Heart left ventricle (tissue), 16 donors: ENCODE results near the gene CNTFR. TPM values are rescaled to one million over a fixed set of nuclear protein-coding genes. Genes with fewer than 3 reads are reported as not detected.

ENCODE experiments used
- ATAC-seq, 4 donors: fragments of 200-7000 bp; cut with Tn5 transposase; one replicate each; pipeline ENCODE4 v1.9.1; 2020 to 2022; ENCODE audit warnings: moderate library complexity in 4 of 4, mild to moderate bottlenecking in 3 of 4, moderate number of reproducible peaks in 1 of 4
- DNase-seq, 5 donors: peaks; one replicate each; pipeline ENCODE4 v3.0.0-alpha.2; 2020
- H3K27ac ChIP-seq, 12 donors: fragments of 200-600 bp; sonication (generic) in 4 of 12; one replicate each; pipeline versions ENCODE4 v1.5.0 to v1.8.0; 2016 to 2022; ENCODE audit warnings: mild to moderate bottlenecking in 2 of 12
- H3K27me3 ChIP-seq, 9 donors: fragments of 200-600 bp; sonication (generic) in 2 of 9; one replicate each; pipeline versions ENCODE4 v1.5.1 to v1.8.0; 2016 to 2022; ENCODE audit warnings: mild to moderate bottlenecking in 3 of 9
- H3K36me3 ChIP-seq, 9 donors: fragments of 200-600 bp; sonication (generic) in 2 of 9; one replicate each; pipeline versions ENCODE4 v1.5.0 to v1.8.0; 2018 to 2022; ENCODE audit warnings: mild to moderate bottlenecking in 2 of 9
- H3K4me1 ChIP-seq, 12 donors: fragments of 200-600 bp; sonication (generic) in 4 of 12; one replicate each; pipeline versions ENCODE4 v1.5.0 to v1.8.0; 2016 to 2022; ENCODE audit warnings: mild to moderate bottlenecking in 3 of 12
- H3K4me3 ChIP-seq, 12 donors: fragments of 200-600 bp; sonication (generic) in 4 of 12; one replicate each; pipeline versions ENCODE4 v1.5.0 to v1.8.0; 2017 to 2022; ENCODE audit warnings: mild to moderate bottlenecking in 9 of 12, moderate library complexity in 4 of 12
- H3K9me3 ChIP-seq, 12 donors: fragments of 200-600 bp; sonication (generic) in 4 of 12; one replicate each; pipeline versions ENCODE4 v1.5.0 to v1.8.0; 2016 to 2022; ENCODE audit warnings: mild to moderate bottlenecking in 1 of 12
- POLR2A ChIP-seq, 2 donors: fragments of 450-650 bp; IDR thresholded peaks; one replicate each; pipeline ENCODE4 v1.6.1; 2017; ENCODE audit warnings: antibody characterized with exemption in 2 of 2, mild to moderate bottlenecking in 2 of 2, moderate library complexity in 2 of 2
- WGBS, 4 donors: extraction: QIAGEN DNeasy Blood & Tissue Kit in 2 of 4; methylation state at CpG; one replicate each; pipeline versions ENCODE4 v1.1.5 to v1.1.7; 2013 to 2018; 5-methylcytosine and 5-hydroxymethylcytosine counted together
- intact Hi-C, 10 donors: fragments of 100-400 bp; cut with DNase I; formaldehyde crosslinking; loops; one replicate each; pipeline versions ENCODE4 v1.11.1 to v1.14.2; 2022
- polyA plus RNA-seq, 2 donors: library from polyadenylated mRNA; stranded (reverse); fragments of 200-250 nt; gene quantifications; one replicate each; pipeline ENCODE4 v1.2.3, GENCODE V29; 2013
- total RNA-seq, 9 donors: library from RNA; depleted of rRNA in 2 of 9; stranded (reverse); fragments of >200 nt in 2 of 9; fragmentation: NEBNext Ultra II Directional in 3 of 9; extraction: Animal tissue kit (Norgen Biotek cat#: 25700) in 3 of 9; gene quantifications; one replicate each; pipeline versions ENCODE4 v1.1.0 to v1.2.4, GENCODE V29; 2016 to 2023
- TF ChIP-seq, protein P1 (sequence below), 12 donors: fragments of 200-600 bp; sonication (generic) in 4 of 12; IDR thresholded peaks; one replicate each; pipeline versions ENCODE4 v1.5.0 to v1.8.0; 2018 to 2022; ENCODE audit warnings: antibody characterized with exemption in 12 of 12, mild to moderate bottlenecking in 5 of 12
- donor health status: ischemic (EF 13 %, LVEDD 7.1; RV severe dilation, severe dysfunction).
- donor health status: healthy with polysubstance abuse.
- donor health status: DM: no; HTN: yes; CAD: no.
- donor health status: DM: no; HTN: no; CAD: no.
- donor health status: ischemic (EF 25% LVEDD 6.9; RV normal size, moderate dysfunction).
- donor health status: ischemic (EF 25% LVEDD 5.7; RV mildly dilated, moderate dysfunction).
- donor health status: healthy.
- donor health status: DM: yes; HTN: yes; CAD: no.
- donor health status: ischemic (EF 35%, LVEDD 5.7; RV mildly dilated, moderate dysfunction).
- donor health status: nonischemic (EF 11% LVEDD 7.7; RV severe dilation, severe dysfunction).
- donor health status: DM: yes; HTN: yes; CAD: no.
- donor health status: PGD.
- donor health status: ischemic (EF 29% LVEDD 5.4; RV normal size, mild dysfunction).
- donor health status: nonischemic (EF 23%, LVEDD 6.1; RV moderate dilation, normal function).

The CNTFR gene
- total and polyA plus RNA-seq, 11 donors, result 0.43 to 9.8 (median 2.0) TPM

DNA sequence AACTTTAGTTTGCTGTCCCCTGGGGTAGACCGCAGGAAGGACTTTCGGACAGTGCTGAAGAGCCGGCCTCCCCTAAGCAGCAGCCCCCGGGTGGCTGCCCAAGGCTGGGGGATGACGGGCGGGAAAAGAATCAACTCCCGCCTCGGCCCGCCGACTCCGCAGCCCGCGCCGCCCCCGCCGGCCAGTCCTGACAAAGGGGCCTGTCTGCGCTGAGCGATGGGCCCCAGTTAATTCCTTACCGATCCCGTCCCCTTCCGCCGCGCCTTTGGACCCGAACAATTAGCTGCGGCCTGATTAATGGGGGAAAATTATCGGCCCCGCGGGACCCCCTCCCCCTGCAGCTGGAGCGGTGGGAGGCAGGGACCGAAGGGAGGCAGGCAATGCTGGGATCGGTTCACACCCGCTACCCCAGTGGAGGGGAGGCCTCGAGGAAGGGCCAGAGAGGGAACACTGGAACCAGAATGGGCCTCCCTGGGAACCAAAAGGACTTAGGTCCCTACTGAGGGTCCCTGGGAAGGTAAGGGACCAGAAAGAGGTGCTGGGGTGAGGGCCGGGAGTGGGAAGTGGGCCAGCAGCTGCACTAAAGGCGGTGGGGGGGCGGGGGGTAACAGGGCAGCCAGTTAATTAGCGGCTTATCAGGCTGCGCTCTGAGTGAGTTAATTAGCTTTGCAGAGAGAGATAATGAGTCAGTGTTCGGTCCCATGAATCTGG is 35.1 kb upstream of the CNTFR start:
- no peaks in the 10 kb centered on the region for H3K9me3 ChIP-seq
- H3K27ac ChIP-seq, result no peak overlapping the region
- TF ChIP-seq, protein P1, sequence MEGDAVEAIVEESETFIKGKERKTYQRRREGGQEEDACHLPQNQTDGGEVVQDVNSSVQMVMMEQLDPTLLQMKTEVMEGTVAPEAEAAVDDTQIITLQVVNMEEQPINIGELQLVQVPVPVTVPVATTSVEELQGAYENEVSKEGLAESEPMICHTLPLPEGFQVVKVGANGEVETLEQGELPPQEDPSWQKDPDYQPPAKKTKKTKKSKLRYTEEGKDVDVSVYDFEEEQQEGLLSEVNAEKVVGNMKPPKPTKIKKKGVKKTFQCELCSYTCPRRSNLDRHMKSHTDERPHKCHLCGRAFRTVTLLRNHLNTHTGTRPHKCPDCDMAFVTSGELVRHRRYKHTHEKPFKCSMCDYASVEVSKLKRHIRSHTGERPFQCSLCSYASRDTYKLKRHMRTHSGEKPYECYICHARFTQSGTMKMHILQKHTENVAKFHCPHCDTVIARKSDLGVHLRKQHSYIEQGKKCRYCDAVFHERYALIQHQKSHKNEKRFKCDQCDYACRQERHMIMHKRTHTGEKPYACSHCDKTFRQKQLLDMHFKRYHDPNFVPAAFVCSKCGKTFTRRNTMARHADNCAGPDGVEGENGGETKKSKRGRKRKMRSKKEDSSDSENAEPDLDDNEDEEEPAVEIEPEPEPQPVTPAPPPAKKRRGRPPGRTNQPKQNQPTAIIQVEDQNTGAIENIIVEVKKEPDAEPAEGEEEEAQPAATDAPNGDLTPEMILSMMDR (IDR thresholded peaks at IDR 0.05), result no peak
- no peak for TF ChIP-seq POLR2A (IDR thresholded peaks at IDR 0.05)
- ATAC-seq (no peak), DNase-seq (no peak)
- 12 to 20% (median 17%) methylated on average over 26 to 39 of the region's 39 CpGs for WGBS, 4 donors
- intact Hi-C loops, result no loop called here
- H3K36me3 ChIP-seq, result no peaks in the 10 kb centered on the region
- H3K4me1 ChIP-seq, result peaks cover 0 to 38% (median 20%) of the 10 kb centered on the region in 12 donors
- no peak overlapping the region for H3K4me3 ChIP-seq
- peaks cover 39 to 82% (median 76%) of the 10 kb centered on the region in 9 donors for H3K27me3 ChIP-seq

DNA sequence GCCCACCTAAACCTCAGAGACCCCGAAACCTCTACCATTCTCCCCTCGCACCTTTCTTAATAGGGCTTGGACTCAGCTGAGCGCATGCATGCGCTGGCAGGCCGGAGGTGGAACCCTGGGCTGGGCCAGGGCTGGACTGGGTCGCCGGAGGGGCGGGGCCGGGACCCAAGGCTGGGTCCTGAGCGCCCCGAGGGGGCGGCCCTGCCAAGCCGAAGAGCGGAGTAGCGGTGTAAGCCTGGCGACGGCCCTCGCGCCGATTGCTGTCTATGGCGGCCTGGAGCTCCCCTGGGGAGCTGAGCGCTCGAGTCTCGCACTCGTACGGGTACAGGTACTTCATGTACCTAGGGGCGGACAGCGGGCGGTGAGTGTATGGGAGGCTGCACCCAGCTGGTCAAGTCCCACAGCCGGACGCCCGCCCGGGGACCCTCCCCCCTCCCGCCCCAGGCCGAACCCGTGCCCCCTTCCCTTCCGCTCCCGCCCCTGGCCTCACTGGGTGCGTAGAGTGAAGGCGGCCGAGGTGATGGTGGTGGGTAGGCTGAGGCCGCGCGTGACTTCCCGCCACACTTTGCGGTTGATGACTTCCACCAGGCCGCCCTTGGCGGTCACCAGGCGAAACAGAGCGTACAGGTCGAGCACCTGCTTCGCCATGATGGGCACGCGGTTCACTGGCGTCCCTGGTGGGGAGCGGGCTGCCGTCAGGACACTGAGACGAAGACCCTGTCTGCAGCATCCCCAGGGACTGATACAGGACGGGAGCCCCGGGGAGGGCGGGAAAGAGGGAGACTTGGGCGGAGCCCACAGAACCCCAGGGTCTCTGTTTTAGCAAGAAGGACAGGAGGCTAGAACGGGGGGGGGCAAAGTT is 34.1 kb upstream of the CNTFR start:
- peak overlapping the region in 5 of 12 donors; percentile 3 to 28 (median 8) for H3K4me3 ChIP-seq

DNA sequence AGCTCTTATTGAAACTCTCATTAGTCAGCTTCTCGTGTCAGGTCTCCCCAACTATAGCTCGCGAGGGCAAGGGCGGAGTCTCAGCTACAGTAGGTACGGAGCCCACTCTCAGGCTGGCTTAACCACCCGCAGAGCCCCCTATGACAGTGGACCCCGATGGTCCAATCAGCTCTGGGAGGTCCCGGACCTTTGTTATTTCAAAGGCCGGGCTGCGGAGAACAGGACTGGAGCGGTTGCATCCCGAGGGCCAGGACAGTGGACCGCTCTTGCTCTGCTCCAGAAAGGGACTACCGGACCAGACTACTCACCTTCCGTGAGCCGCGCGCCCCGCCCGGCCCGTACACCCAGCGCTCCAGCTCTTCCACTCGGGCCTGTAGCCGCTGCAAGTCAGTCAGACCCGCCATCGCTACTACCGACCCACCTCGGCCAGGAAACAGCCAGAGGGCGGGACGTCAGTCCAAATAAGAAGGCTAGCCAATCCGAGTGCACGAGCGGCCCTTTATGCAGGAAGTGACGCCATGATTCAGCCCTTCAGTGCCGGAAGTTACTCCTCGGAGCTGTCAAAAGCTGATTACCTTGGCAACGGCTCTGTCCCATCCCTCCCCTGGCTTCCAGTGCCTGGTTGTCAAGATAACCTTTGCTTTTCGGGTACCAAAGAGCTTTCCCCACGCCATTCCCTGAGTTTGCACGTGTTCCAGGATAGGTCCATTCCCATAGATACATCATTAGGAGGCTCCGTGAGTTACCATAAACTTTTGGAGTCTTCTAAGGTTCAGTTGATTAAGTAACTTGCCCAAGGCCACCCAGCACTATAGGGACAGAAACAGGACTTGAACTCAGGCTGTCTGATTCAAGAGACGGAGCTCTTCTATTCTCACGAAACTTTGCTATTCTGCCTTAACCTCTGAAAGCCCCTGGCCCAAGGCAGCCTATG is 30.8 kb upstream of the CNTFR start, which contains the start of gene DCTN3:
Gene DCTN3, minus strand, starts transcription at position 435 of the 934 bp plus-strand sequence. Its CDS starts 31 bp downstream, at position 404.
- peak within 1 kb of the TSS in 7 of 12 donors; percentile 37 to 75 (median 51) for H3K27ac ChIP-seq
- no peaks in the 10 kb centered on the region for H3K9me3 ChIP-seq
- H3K4me3 ChIP-seq, result peak within 1 kb of the TSS; percentile 63 to 99 (median 79)
- ATAC-seq, result peak; percentile 97 to 99 (median 98)
- WGBS, 4 donors, result 4 to 12% (median 5%) methylated on average over 17 to 43 of the region's 43 CpGs
- DNase-seq, result peak; percentile 93 to 96 (median 94)
- peaks cover 0 to 33% (median 20%) of the 10 kb centered on the region in 12 donors for H3K4me1 ChIP-seq
- TF ChIP-seq, protein P1 (IDR thresholded peaks at IDR 0.05), result peak in 1 of 12 donors; percentile 34
- peak in 1 of 2 donors; percentile 38 for TF ChIP-seq POLR2A (IDR thresholded peaks at IDR 0.05)
- intact Hi-C loops, result no loop called here
- H3K36me3 ChIP-seq, result peaks cover 0 to 35% (median 34%) of the 10 kb centered on the region in 9 donors
- H3K27me3 ChIP-seq, result peaks cover 15 to 39% (median 35%) of the 10 kb centered on the region in 9 donors

More for the DNA sequence above, 34.1 kb upstream of the CNTFR start:
- H3K4me1 ChIP-seq, result peaks cover 0 to 37% (median 25%) of the 10 kb centered on the region in 12 donors
- no peak overlapping the region for H3K27ac ChIP-seq
- DNase-seq, result peak in 1 of 5 donors; percentile 64
- WGBS, 4 donors, result 11 to 23% (median 17%) methylated on average over 22 to 63 of the region's 63 CpGs
- no peak for ATAC-seq
- H3K9me3 ChIP-seq, result no peaks in the 10 kb centered on the region
- H3K36me3 ChIP-seq, result peaks cover 0 to 2% (median 1%) of the 10 kb centered on the region in 9 donors
- intact Hi-C loops, result no loop called here
- H3K27me3 ChIP-seq, result peaks cover 39 to 72% (median 68%) of the 10 kb centered on the region in 9 donors
- no peak for TF ChIP-seq POLR2A (IDR thresholded peaks at IDR 0.05)
- TF ChIP-seq, protein P1 (IDR thresholded peaks at IDR 0.05), result no peak
